Neural progenitor cell (in vitro differentiated cells): ENCODE data around the gene CLEC10A.

Experiments used
- CTCF ChIP-seq: fragments of 200-600 bp; sonication (generic); IDR thresholded peaks from 2 replicates; pipeline ENCODE4 v1.5.1; 2017; ENCODE audit warnings: antibody characterized with exemption, mild to moderate bottlenecking
- EZH2phosphoT487 ChIP-seq: fragments of 200-600 bp; sonication (generic); IDR thresholded peaks from 2 replicates; pipeline ENCODE4 v1.6.1; 2017; ENCODE audit warnings: antibody characterized with exemption

DNA sequence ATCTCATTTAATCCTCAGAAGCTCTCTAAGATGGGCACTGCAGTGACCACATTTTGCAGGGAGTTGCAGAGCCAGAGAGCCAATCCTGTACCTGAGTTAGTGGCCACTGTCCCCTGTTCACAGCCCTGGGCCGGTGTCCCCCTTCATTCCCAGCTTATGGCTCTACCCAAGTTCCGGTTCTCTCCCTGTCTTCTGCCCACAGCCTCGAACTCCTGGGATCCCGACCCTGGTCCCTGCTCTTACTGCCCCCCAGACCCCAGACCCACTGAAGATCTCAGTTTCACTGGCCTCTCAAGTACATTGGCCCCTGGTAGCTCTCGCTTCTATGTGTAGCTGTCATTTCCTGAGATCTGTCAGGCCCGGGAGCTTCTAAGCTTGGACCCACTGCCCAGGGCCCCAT is 22.4 kb upstream of the CLEC10A start:
- TF ChIP-seq CTCF, result no peak
- no peak for TF ChIP-seq EZH2phosphoT487
